Lower leg skin (tissue), 4 donors: Measurements from ENCODE around the gene PWP2. TPM values are rescaled to one million over a fixed set of nuclear protein-coding genes. Genes with fewer than 3 reads are reported as not detected.
A peak's percentile ranks its signal among the peaks of the same experiment; 100 is the strongest.
"Not testable (repeated sequence)": the region's sequence is repeated elsewhere in the genome, so short reads cannot be mapped to it uniquely, and the experiment has no call there.

Source experiments
- DNase-seq, 2 donors: peaks; one replicate each; pipeline ENCODE4 v3.0.0-alpha.2; 2019; ENCODE audit warnings: low spot score in 2 of 2
- H3K4me3 ChIP-seq: fragments of 200-600 bp; sonication (generic); 2 replicates; pipeline ENCODE4 v1.5.1; 2017; ENCODE audit warnings: mild to moderate bottlenecking, low read depth; ENCODE audit not compliant: poor library complexity, severe bottlenecking
- WGBS, 2 donors: methylation state at CpG; one replicate each; pipeline ENCODE4 v1.1.5; 2018; 5-methylcytosine and 5-hydroxymethylcytosine counted together
- intact Hi-C: fragments of 100-400 bp; cut with DNase I; formaldehyde crosslinking; loops from one replicate; pipeline ENCODE4 v1.15.0; 2023; ENCODE audit warnings: low total_unique reads
- total RNA-seq, 4 donors: library from RNA; depleted of rRNA; stranded (reverse); fragments of >200 nt; gene quantifications; one replicate each; pipeline ENCODE4 v1.1.0, GENCODE V29; 2016

PWP2 gene
- total RNA-seq, 4 donors from 2014 or later: 3.0 to 21.6 (median 13.2) TPM

DNA sequence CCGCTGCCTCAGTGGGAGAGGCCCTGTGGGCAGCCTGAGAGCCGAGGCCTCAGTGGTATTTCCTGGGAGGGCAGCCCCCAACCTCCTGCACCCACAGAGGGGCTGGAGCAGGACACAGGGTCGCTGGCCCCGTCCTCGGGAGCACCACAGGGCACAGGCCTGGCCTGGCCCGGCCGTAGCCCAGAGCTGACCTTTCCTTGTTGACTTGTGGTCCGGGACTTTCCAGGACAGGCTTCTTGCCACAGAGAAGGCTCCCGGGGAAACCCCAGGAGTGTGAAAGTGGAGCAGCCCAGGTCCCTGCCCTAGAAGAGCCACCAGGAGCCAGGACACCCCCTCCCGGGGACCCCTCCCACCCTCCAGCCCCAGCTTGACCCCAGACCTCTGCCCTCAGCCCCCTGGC lies 63.7 kb downstream of the PWP2 start:
- DNase-seq: peak; percentile 13 to 61
- no CpG with 5 or more reads among the region's 10 CpGs for WGBS, 2 donors
- intact Hi-C loops, H3K4me3 ChIP-seq: not testable (repeated sequence)

DNA sequence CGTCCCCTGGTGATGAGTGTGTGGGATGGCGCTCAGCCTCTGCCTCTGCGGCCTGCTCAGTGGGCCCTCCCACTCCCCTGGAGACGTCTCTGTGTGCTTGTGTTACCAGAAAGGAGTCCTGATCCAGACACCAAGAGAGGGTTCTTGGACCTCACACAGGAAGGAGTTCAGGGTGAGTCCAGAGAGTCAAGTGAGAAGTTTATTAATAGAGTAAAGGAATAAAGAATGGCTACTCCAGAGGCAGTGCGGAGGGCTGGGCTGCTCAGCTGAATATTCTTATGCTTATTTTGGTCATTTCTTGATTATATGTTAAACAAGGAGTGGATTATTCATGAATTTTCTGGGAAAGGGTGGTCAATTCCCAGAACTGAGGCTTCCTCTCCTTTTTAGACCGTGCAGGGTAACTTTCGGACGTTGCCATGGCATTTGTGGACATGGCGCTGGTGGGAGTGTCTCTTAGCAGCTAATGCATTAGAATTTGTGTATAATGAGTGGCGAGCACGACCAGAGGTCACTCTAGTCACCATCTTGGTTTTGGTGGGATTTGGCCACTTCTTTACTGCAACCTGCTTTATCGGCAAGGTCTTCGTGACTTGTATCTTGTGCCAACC lies 64.9 kb downstream of the PWP2 start:
- DNase-seq, H3K4me3 ChIP-seq, intact Hi-C loops: not testable (repeated sequence)
- WGBS, 2 donors: no CpG with 5 or more reads among the region's 13 CpGs

DNA sequence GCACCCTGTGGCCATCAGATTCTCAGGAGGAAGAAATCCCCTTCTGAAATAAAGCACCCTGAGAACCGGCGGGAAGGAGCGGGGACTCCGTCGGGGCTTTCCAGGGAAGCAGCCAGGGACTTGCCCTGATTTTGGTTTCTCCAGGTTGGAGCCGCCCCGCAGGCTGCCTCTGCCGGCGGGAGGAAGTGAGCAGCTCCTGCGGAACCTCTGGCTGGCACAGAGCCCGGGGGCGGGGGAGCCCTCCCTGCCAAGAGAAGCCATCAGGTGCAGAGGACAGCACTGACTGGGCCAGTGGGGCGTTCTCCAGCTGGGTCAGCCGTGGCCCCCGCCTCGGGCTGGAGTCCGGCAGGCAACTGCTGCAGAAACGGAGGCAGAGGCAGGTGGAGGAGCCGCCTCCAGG lies 65.5 kb downstream of the PWP2 start:
- DNase-seq, intact Hi-C loops, H3K4me3 ChIP-seq: not testable (repeated sequence)
- no CpG with 5 or more reads among the region's 19 CpGs for WGBS, 2 donors

DNA sequence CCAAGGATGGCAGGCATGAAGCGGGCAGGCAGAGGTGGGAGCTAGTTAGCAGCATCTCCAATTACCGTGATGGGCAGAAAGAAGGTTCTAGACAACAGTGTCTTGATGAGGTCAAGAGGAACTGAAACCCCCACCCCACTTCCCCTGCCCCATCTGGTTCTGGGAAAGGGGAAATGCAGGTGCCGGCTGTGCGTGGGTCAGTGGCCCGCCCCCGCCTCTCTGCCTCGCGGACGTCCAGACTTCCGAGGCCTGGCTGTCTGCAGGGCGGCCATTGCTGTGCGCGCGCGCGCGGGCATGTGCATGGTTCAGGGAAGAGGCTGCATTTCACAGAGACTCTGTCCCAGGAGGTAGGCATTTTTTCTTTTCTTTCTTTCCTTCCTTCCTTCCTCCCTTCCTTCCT lies 68.0 kb downstream of the PWP2 start:
- H3K4me3 ChIP-seq, intact Hi-C loops, DNase-seq: not testable (repeated sequence)
- WGBS, 2 donors: no CpG with 5 or more reads among the region's 17 CpGs

DNA sequence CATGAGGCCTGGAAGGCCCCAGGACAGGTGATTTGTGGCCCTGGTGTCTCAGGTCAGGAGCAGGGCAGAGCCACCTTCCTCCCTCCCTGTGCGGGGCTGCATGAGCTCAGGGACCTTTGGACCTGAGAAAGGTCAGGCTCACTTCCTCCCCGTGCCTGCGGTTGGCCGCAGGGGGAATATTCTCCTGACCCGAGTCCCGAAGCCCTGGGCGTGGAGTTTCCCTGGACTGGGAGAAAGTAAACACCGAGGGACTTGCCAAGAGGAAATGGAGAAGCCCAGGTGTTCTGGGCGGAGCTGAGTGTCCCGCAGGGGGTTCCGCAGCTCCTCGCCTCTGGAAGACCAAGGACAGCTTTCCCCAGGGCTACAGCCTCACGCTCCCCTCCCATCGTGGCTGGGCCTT lies 68.9 kb downstream of the PWP2 start:
- no CpG with 5 or more reads among the region's 14 CpGs for WGBS, 2 donors
- peak in 1 of 2 donors; percentile 52 for DNase-seq
- H3K4me3 ChIP-seq, intact Hi-C loops: not testable (repeated sequence)

Other genes starting within 250 kb of the PWP2 start
- 10 to 100 TPM; 32.1 to 58.8 (median 48.7) TPM for gene AGPAT3, start 242.2 kb upstream of the PWP2 start, total RNA-seq
- 10 to 100 TPM; 20.9 to 31.9 (median 31.2) TPM for gene TRAPPC10, start 95.1 kb upstream of the PWP2 start, total RNA-seq
- 10 to 100 TPM in 1 of 4 donors, 1 to 10 TPM in 3; 2.5 to 43.5 (median 4.5) TPM for gene GATD3, start 26.3 kb downstream of the PWP2 start, total RNA-seq
- 10 to 100 TPM in 2 of 4 donors, 1 to 10 TPM in 2; 4.2 to 11.9 (median 7.8) TPM for gene ICOSLG, start 133.5 kb downstream of the PWP2 start, total RNA-seq
- gene DNMT3L, start 154.5 kb downstream of the PWP2 start, total RNA-seq: not detected
- gene AIRE, start 178.5 kb downstream of the PWP2 start, total RNA-seq: under 1 TPM in 3 of 4 donors, not detected in 1; 0.12 to 0.21 (median 0.19) TPM
- gene PFKL, start 192.7 kb downstream of the PWP2 start, total RNA-seq: 100 to 1,000 TPM; 104 to 145 (median 136) TPM
- 10 to 100 TPM; 21.3 to 40.1 (median 25.2) TPM for gene CFAP410, start 232.0 kb downstream of the PWP2 start, total RNA-seq
- gene TRPM2, start 246.2 kb downstream of the PWP2 start, total RNA-seq: 1 to 10 TPM; 1.9 to 9.4 (median 2.2) TPM